K562 (cell line): ENCODE data around the gene CNKSR2. TPM values are rescaled to one million over a fixed set of nuclear protein-coding genes. Genes with fewer than 3 reads are reported as not detected.

ENCODE experiments used
- ATAC-seq: fragments of 200-7000 bp; cut with Tn5 transposase; 3 replicates; pipeline ENCODE4 v1.9.1; 2020; ENCODE audit warnings: moderate library complexity
- BruUV-seq: library from RNA; stranded (reverse); fragments of 400-500 nt; replicated peaks from 2 replicates; lab custom pipeline; 2021; lab: Mats Ljungman, UMichigan
- CTCF ChIA-PET: fragments of 300-600 bp; formaldehyde crosslinking; extraction: SDS; loops from one replicate; lab custom pipeline; 2021; ENCODE audit warnings: low intra/inter-chr PET ratio; lab: Yijun Ruan, JAX
- POLR2A ChIA-PET: fragments of 300-600, 350-650 bp; sonication (Branson Sonifier 250); formaldehyde crosslinking; extraction: SDS; loops from one replicate; lab custom pipeline; 2021; ENCODE audit warnings: antibody characterized with exemption, inconsistent platforms; lab: Yijun Ruan, JAX
- DNase-seq, 4 experiments: peaks; one replicate each; pipeline versions ENCODE4 v3.0.0 to v3.0.0-alpha.2; 2011 to 2018; ENCODE audit warnings: low spot score in 3 of 4, mixed read lengths in 3 of 4; ENCODE audit errors: extremely low read depth in 1 of 4
- FAIRE-seq: peaks from 2 replicates; lab custom pipeline; 2011; peaks lifted over from hg19 to GRCh38; lab: Jason Lieb, UNC
- H2AFZ ChIP-seq: 2 replicates; pipeline ENCODE4 v1.6.0; 2011; ENCODE audit warnings: low read depth, low read length, control low read depth, inconsistent platforms
- H3K27ac ChIP-seq: fragments of 200-600 bp; 3 replicates; pipeline ENCODE4 v1.8.0; 2011; ENCODE audit warnings: low read depth, mild to moderate bottlenecking, control low read depth, inconsistent platforms, low read length, moderate library complexity, mixed read lengths; ENCODE audit errors: extremely low read depth
- H3K27me3 ChIP-seq, 2 experiments: fragments of 300-600 bp in 1 of 2; 2 replicates in 1 of 2; 3 replicates in 1 of 2; pipeline versions ENCODE4 v1.6.0 to v1.8.0; 2011; ENCODE audit warnings: inconsistent platforms in 2 of 2, low read length in 2 of 2, mild to moderate bottlenecking in 1 of 2, mixed read lengths in 1 of 2, moderate library complexity in 1 of 2; ENCODE audit not compliant: control insufficient read depth in 2 of 2, insufficient read depth in 2 of 2
- H3K36me3 ChIP-seq: fragments of 300-600 bp; 3 replicates; pipeline ENCODE4 v1.8.0; 2011; ENCODE audit warnings: mild to moderate bottlenecking, low read length, inconsistent platforms; ENCODE audit not compliant: control insufficient read depth, insufficient read depth
- H3K4me1 ChIP-seq, 2 experiments: fragments of 200-600 bp in 1 of 2; replicated peaks in 1 of 2; 2 replicates in 1 of 2; 3 replicates in 1 of 2; pipeline versions ENCODE4 v1.5.1 to v1.8.0; 2011; ENCODE audit warnings: inconsistent platforms in 2 of 2, low read length in 2 of 2, mild to moderate bottlenecking in 1 of 2, mixed read lengths in 1 of 2, moderate library complexity in 1 of 2; ENCODE audit not compliant: control insufficient read depth in 2 of 2, insufficient read depth in 2 of 2
- H3K4me2 ChIP-seq: 2 replicates; pipeline ENCODE4 v1.6.1; 2011; ENCODE audit warnings: low read length, control low read depth, inconsistent platforms, mixed read lengths; ENCODE audit not compliant: insufficient read depth
- H3K4me3 ChIP-seq: fragments of 200-600 bp; sonication (generic), shearing (Covaris generic); 2 replicates; pipeline ENCODE4 v1.5.1; 2016; ENCODE audit warnings: control low read depth, inconsistent platforms
- H3K79me2 ChIP-seq: fragments of 200-600 bp; 3 replicates; pipeline ENCODE4 v1.8.0; 2011; ENCODE audit warnings: low read length, inconsistent platforms; ENCODE audit not compliant: control insufficient read depth, insufficient read depth
- H3K9ac ChIP-seq, 2 experiments: 2 replicates each; pipeline versions ENCODE4 v1.6.0 to v1.6.1; 2011; ENCODE audit warnings: low read depth in 2 of 2, low read length in 2 of 2, control low read depth in 1 of 2, inconsistent platforms in 1 of 2, mild to moderate bottlenecking in 1 of 2, mixed read lengths in 1 of 2; ENCODE audit not compliant: insufficient read depth in 1 of 2
- H3K9me1 ChIP-seq: one replicate; pipeline ENCODE4 v1.6.0; 2011; ENCODE audit warnings: inconsistent platforms, mild to moderate bottlenecking, low read length, moderate library complexity; ENCODE audit not compliant: control insufficient read depth, insufficient read depth
- H3K9me3 ChIP-seq: replicated peaks from 2 replicates; pipeline ENCODE4 v1.5.1; 2011; ENCODE audit warnings: low read depth, low read length, inconsistent platforms; ENCODE audit not compliant: control insufficient read depth, insufficient read depth
- H4K20me1 ChIP-seq: replicated peaks from 2 replicates; pipeline ENCODE4 v1.6.1; 2011; ENCODE audit warnings: low read length, inconsistent platforms, mixed read lengths; ENCODE audit not compliant: control insufficient read depth, insufficient read depth
- DNMT1 ChIP-seq: fragments of 450-650 bp; IDR thresholded peaks from 2 replicates; pipeline ENCODE4 v1.6.1; 2016; ENCODE audit warnings: antibody characterized with exemption, mild to moderate bottlenecking
- FOS ChIP-seq: IDR thresholded peaks from 3 replicates; pipeline ENCODE4 v1.6.1; 2011; ENCODE audit not compliant: insufficient read length; ENCODE audit errors: extremely low read depth
- HIVEP1 ChIP-seq: fragments of 250-450 bp; sonication (Bioruptor Pico); IDR thresholded peaks from 2 replicates; pipeline ENCODE4 v1.4.0; 2020; ENCODE audit warnings: mild to moderate bottlenecking
- LARP7 ChIP-seq: fragments of 450-650 bp; IDR thresholded peaks from 2 replicates; pipeline ENCODE4 v1.6.1; 2016
- MED1 ChIP-seq: sonication (generic); formaldehyde crosslinking; IDR thresholded peaks from 2 replicates; pipeline ENCODE4 v1.8.1; 2023; ENCODE audit warnings: missing genetic modification reagents, borderline replicate concordance
- MLX ChIP-seq, 2 experiments: fragments of 450-650 bp in 1 of 2; sonication (generic) in 1 of 2; formaldehyde crosslinking; conservative IDR thresholded peaks; 2 replicates each; pipeline versions ENCODE4 v1.4.0 to v1.8.1; 2020 to 2022; ENCODE audit warnings: mild to moderate bottlenecking in 1 of 2, missing genetic modification reagents in 1 of 2
- NCOA2 ChIP-seq, 2 experiments: fragments of 450-650 bp; IDR thresholded peaks; 2 replicates each; pipeline ENCODE4 v1.6.1; 2018; ENCODE audit warnings: mild to moderate bottlenecking in 2 of 2, moderate library complexity in 1 of 2; ENCODE audit not compliant: partially characterized antibody in 2 of 2
- POLR2A ChIP-seq: fragments of 450-650 bp; conservative IDR thresholded peaks from 2 replicates; pipeline ENCODE4 v1.6.1; 2016
- PTRF ChIP-seq: fragments of 450-650 bp; IDR thresholded peaks from 2 replicates; pipeline ENCODE4 v1.6.1; 2016; ENCODE audit warnings: mild to moderate bottlenecking, missing genetic modification characterization, missing compliant biosample characterization
- SAP30 ChIP-seq: fragments of 200-600 bp; sonication (generic); IDR thresholded peaks from 2 replicates; pipeline ENCODE4 v1.6.1; 2012; ENCODE audit warnings: borderline replicate concordance, low read depth, mild to moderate bottlenecking, moderate library complexity, low read length, control low read depth, inconsistent platforms; ENCODE audit not compliant: insufficient read depth, poor library complexity, severe bottlenecking
- SIX5 ChIP-seq, 2 experiments: IDR thresholded peaks; 2 replicates each; pipeline ENCODE4 v1.6.1; 2011; ENCODE audit warnings: low read length in 2 of 2, borderline replicate concordance in 1 of 2, low read depth in 1 of 2, mild to moderate bottlenecking in 1 of 2, moderate library complexity in 1 of 2; ENCODE audit not compliant: insufficient read depth in 1 of 2
- ZNF609 ChIP-seq: sonication (generic); formaldehyde crosslinking; IDR thresholded peaks from 2 replicates; pipeline ENCODE4 v1.8.1; 2023; ENCODE audit warnings: missing genetic modification reagents, mild to moderate bottlenecking, borderline replicate concordance
- ZNF707 ChIP-seq: fragments of 250-450 bp; sonication (Bioruptor Pico); conservative IDR thresholded peaks from 2 replicates; pipeline ENCODE4 v1.8.0; 2022; ENCODE audit warnings: inconsistent platforms, mild to moderate bottlenecking, moderate library complexity
- WGBS: fragments of 100-300 bp; shearing (Covaris generic); methylation state at CpG from one replicate; pipeline ENCODE4 v1.1.6; 2016; ENCODE audit warnings: low coverage, mixed read lengths; ENCODE audit not compliant: insufficient coverage; ENCODE audit errors: missing lambda C conversion rate; 5-methylcytosine and 5-hydroxymethylcytosine counted together
- in situ Hi-C: fragments of 300-500 bp; cut with MboI; formaldehyde crosslinking; loops from 4 replicates; pipeline ENCODE4 v1.15.0; 2018; ENCODE audit warnings: inconsistent platforms, mixed read lengths
- intact Hi-C: fragments of 100-400 bp; cut with micrococcal nuclease; formaldehyde crosslinking; loops from 2 replicates; pipeline ENCODE4 v1.14.2; 2022
- polyA plus RNA-seq, 8 experiments: library from polyadenylated mRNA; depleted of rRNA in 4 of 8; stranded (reverse) in 5 of 8; unstranded in 3 of 8; fragments of >200 nt; fragmentation: Nextera tagmentation in 2 of 8; fragmentation: Illumina TruSeq in 1 of 8; extraction: Ambion mirVana in 2 of 8; extraction: Trizol in 1 of 8; gene quantifications; 2 replicates each; pipeline versions ENCODE4 v1.2.1 to v1.2.3, GENCODE V29; 2011 to 2014; ENCODE audit warnings: inconsistent platforms in 1 of 8, missing spikeins in 1 of 8
- total RNA-seq, 7 experiments: library from RNA; depleted of rRNA in 6 of 7; stranded (reverse); fragments of >200 nt in 6 of 7; fragmentation: Illumina TruSeq in 2 of 7; extraction: Trizol in 2 of 7; gene quantifications; 2 replicates each; pipeline versions ENCODE4 v1.2.1 to v1.2.3, GENCODE V29; 2011 to 2021; ENCODE audit warnings: low replicate concordance in 1 of 7
- TF ChIP-seq, protein P1 (sequence below): sonication (generic); formaldehyde crosslinking; IDR thresholded peaks from 2 replicates; pipeline ENCODE4 v1.9.0; 2022; ENCODE audit warnings: mild to moderate bottlenecking, missing genetic modification reagents
- TF ChIP-seq, protein P2 (sequence below): fragments of 200-800 bp; sonication (Bioruptor generic); IDR thresholded peaks from 2 replicates; pipeline ENCODE4 v1.6.1; 2017; ENCODE audit warnings: missing genetic modification characterization, missing compliant biosample characterization

The CNKSR2 gene
- total and polyA plus RNA-seq, 9 of the 15 experiments (the other 6 are each of a cell fraction or from before 2014, with no cell fraction given), result not detected

DNA sequence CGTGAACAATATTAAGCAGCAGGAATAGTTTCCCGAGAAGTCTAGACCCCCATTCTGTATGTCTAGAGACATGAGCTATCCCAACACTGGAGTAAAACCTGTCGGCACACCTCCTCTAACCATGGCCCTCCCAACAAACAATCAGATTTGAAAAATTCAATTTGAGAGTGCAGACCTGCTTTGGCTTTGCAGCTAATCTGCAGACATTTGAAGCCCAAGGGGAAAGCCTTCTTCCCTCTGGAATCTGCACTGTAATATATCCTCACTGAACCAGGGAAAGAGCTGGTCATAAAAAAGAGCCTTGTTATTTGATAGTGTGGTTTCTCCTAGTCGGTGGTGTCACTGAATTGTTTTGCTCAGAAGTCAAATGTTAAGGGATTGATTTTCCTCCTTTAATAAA is 328.5 kb downstream of the CNKSR2 start:
- TF ChIP-seq, protein P1, sequence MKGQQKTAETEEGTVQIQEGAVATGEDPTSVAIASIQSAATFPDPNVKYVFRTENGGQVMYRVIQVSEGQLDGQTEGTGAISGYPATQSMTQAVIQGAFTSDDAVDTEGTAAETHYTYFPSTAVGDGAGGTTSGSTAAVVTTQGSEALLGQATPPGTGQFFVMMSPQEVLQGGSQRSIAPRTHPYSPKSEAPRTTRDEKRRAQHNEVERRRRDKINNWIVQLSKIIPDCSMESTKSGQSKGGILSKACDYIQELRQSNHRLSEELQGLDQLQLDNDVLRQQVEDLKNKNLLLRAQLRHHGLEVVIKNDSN (CRISPR knock-in tag), result no peak
- TF ChIP-seq POLR2A, result no peak
- no peak for TF ChIP-seq MED1 (CRISPR knock-in tag)
- no peak for TF ChIP-seq ZNF609
- TF ChIP-seq HIVEP1 (CRISPR knock-in tag), result no peak
- no peak for TF ChIP-seq LARP7
- no peak for TF ChIP-seq ZNF707 (CRISPR knock-in tag)
- no peak for TF ChIP-seq MLX (CRISPR knock-in tag; conservative IDR thresholded peaks at IDR 0.05)
- no peak for TF ChIP-seq DNMT1
- no peak for TF ChIP-seq PTRF (tag)
- no peak for TF ChIP-seq NCOA2 (IDR thresholded peaks at IDR 0.05; ENCODE audit: partially characterized antibody in 2 of 2)
- TF ChIP-seq SAP30, result no peak
- TF ChIP-seq SIX5 (IDR thresholded peaks at IDR 0.05; ENCODE audit: borderline replicate concordance in 1 of 2, insufficient read depth in 1 of 2, low read depth in 1 of 2, low read length in 2 of 2), result no peak
- no peak for TF ChIP-seq FOS
- TF ChIP-seq, protein P2, sequence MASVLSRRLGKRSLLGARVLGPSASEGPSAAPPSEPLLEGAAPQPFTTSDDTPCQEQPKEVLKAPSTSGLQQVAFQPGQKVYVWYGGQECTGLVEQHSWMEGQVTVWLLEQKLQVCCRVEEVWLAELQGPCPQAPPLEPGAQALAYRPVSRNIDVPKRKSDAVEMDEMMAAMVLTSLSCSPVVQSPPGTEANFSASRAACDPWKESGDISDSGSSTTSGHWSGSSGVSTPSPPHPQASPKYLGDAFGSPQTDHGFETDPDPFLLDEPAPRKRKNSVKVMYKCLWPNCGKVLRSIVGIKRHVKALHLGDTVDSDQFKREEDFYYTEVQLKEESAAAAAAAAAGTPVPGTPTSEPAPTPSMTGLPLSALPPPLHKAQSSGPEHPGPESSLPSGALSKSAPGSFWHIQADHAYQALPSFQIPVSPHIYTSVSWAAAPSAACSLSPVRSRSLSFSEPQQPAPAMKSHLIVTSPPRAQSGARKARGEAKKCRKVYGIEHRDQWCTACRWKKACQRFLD, result no peak
- Histone ChIP-seq H3K9ac (no peak overlapping the region), H3K27ac (no peak overlapping the region), H3K36me3 (no peaks in the 10 kb centered on the region), H3K79me2 (no peaks in the 10 kb centered on the region), H3K4me1 (no peaks in the 10 kb centered on the region), H3K4me2 (no peak overlapping the region), H4K20me1 (no peaks in the 10 kb centered on the region), H3K9me1 (no peaks in the 10 kb centered on the region), H3K9me3 (no peaks in the 10 kb centered on the region), H3K27me3 (no peaks in the 10 kb centered on the region), H2AFZ (no peak overlapping the region), H3K4me3 (no peak overlapping the region)
- 0% methylated on average over 4 of the region's 4 CpGs for WGBS
- intact Hi-C loops (no loop called here), in situ Hi-C loops (no loop called here)
- FAIRE-seq (no peak), DNase-seq (no peak), ATAC-seq (no peak)
- CTCF ChIA-PET, result no interaction called here
- no TSS peak for BruUV-seq
- POLR2A ChIA-PET, result no interaction called here
